ENCODE data around the gene DVL1.

The DVL1 gene

DNA sequence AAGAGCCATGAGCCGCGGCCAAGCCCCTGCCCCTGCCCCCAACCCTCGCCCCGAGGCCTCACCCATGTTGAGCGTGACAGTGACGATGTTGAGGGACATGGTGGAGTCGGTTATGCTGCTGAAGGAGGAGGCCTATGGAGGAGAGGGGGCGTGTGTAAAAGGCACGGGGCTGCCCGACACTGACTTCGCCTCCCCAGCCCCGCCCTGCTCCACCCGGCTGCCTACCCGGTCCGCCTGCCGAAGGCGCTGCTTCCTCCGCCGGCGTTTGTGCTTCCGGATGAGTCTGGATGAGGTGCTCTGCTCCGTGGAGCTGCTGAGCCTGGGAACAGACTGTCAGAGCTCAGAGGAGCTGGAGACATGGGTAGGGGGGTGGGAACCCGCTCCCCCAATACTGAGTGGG is 9.0 kb downstream of the DVL1 start:
- DNase-seq, result no peak

DNA sequence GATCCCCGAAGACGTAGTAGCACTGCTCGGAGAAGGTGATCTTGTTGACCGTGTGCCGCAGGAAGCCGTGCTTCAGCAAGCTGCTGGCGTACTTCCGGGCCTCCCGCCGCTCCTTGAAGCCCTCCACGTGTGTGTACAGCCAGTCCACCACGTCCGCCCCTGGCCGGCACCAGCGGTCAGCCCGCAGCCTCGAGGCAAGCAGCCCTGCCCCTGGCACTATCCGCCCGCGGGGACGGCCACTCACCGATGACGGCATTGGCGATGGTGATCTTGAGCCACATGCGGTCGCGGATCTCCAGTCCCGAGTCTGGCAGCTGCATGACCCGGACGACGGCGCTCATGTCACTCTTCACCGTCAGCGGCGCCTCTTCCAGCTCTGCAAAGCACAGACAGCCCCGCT is 10.9 kb downstream of the DVL1 start:
- DNase-seq, result no peak

DNA sequence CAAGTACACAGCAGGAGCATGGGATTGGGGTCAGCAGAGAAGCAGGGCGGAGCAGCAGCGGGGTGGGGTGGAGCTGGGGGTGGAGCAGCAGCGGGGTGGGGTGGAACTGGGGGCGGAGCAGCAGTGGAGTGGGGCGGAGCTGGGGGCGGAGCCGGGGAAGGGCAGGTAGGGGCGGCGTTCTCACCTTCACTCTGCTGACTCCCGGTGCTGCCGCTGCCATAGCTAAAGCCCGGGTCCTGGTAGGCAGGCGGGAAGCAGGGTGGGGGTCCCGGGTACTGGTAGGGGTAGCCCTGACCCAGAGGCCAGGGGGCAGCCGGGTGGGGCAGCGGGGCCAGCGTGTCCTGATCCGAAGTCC is 11.4 kb downstream of the DVL1 start:
- no peak for DNase-seq

DNA sequence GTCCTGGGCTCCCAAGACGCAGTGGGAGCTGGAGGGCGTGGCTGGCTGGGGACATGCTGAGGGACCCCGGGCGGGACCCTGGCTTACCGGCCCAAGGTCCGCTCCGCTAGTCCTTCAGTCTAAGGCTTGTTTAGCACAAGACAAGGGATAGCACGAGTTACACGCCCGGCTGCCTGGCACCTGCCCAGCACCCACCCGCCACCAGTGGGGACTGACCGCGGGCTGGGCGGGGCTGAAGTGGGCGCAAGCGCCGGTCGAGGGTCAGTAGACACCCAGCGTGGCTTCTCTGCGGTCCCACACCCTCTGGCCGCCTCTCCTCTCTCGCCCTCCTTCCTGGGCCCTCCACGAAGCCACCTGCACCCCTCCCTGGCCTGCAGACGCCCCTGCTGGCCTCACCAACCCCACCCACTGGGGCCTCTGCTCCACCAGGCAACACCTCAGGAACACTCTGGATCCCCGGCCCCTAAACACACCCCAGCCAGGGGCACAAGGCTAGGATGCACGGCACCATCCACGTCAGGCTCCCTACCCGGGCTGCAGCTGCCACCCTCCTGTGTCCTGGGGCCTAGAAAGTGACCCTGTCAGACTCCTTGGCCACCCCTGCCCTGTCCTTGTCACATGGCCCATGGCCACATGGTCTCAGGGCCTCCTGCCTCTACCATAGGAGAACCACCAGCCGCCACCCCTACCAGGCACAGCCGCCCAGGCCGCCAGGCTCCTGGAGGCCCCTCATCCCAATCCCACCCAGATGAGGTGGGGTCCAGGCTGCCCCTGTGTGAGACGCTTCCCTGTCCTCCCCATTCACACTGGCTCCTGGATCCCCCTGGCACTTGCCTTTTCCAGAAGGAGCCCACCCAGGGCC is 12.1 kb downstream of the DVL1 start:
- no peak for DNase-seq

DNA sequence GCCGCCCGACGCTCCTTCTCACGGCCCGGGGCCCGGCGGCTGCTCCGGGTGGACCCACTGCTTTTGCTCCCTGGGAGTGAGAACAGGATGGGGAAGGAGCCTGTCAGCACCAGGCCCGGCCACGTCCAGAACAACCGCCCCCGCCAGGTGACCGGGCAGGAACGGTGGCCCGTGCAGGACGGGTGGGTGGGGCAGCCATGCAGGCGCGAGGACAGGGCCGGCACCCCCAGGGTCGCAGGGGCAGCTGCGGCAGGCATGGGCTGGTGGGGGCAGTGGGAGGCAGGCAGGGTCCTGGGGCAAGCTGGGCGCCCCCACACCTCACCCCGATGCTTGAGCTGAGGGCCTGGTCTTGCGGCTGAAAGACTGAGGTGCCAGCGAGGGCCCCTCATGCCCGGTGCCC is 12.8 kb downstream of the DVL1 start:
- DNase-seq, result no peak

DNA sequence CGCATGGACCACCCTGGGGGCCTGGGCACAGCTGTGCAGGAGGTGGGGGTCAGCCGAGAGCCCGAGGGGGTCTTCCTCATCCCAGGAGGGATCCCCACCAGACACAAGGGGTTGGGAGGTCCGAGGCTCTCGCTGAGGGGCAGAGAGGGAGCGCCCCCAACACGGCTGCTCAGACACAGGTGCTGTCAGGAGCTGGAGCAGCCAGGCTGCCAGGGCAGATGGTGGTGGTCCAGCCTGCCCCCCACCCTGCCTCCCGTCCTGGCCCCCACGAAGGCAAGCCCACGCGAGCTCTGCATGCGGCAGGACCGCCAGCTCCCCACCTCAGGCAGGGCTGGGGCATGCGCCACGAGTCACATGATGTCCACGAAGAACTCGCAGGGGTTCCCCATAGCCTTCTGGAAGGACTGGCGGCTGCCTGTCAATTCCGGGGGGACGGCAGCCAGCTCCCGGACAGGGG is 13.4 kb downstream of the DVL1 start:
- DNase-seq, result no peak

DNA sequence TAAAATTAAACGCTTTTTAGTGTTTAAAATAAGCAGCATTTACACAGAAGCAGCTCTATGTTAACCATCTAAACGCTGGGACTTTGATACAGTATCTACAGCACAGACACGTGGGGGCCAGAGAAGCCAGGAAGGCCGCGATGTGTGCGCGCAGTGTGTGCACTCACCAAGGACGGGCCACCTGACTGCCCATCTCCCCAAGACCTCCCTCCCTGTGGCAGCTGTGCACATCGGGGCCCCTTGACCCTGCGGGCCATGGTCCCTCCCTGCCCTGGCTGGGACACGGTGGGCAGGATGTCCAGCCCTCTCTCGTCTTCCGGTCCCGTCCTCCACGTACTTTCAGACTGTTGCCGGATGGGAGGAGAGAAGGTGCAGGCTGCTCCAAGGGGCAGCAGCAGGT is 13.9 kb downstream of the DVL1 start:
- DNase-seq, result no peak

DNA sequence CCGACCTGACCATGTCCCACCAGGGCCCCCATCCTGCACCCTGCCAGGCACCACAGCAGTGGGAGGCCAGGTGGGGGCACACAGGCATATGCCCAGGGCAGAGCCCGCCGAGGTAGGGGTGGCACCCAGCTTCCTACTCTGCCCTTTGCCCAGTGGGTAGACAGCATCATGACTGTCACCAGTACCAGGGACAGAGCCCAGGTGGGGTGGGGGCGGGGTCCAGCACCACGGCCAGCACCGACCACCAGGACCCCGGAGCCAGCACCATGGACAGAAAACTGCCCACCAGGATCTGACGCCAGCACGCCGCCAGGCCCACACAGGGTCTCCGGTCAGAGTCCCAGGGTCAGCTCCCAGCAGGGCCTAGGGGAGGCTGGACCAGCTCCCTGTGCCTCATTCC is 14.4 kb downstream of the DVL1 start:
- DNase-seq, result no peak

DNA sequence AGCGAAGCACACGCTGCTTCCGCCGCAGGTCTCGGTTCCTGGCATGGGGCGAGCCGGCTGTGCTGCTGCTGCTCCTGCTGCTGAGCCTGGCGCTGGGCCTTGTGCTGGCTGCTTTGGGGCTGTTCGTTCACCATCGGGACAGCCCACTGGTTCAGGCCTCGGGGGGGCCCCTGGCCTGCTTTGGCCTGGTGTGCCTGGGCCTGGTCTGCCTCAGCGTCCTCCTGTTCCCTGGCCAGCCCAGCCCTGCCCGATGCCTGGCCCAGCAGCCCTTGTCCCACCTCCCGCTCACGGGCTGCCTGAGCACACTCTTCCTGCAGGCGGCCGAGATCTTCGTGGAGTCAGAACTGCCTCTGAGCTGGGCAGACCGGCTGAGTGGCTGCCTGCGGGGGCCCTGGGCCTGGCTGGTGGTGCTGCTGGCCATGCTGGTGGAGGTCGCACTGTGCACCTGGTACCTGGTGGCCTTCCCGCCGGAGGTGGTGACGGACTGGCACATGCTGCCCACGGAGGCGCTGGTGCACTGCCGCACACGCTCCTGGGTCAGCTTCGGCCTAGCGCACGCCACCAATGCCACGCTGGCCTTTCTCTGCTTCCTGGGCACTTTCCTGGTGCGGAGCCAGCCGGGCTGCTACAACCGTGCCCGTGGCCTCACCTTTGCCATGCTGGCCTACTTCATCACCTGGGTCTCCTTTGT is 15.5 kb downstream of the DVL1 start:
- DNase-seq, result no peak

DNA sequence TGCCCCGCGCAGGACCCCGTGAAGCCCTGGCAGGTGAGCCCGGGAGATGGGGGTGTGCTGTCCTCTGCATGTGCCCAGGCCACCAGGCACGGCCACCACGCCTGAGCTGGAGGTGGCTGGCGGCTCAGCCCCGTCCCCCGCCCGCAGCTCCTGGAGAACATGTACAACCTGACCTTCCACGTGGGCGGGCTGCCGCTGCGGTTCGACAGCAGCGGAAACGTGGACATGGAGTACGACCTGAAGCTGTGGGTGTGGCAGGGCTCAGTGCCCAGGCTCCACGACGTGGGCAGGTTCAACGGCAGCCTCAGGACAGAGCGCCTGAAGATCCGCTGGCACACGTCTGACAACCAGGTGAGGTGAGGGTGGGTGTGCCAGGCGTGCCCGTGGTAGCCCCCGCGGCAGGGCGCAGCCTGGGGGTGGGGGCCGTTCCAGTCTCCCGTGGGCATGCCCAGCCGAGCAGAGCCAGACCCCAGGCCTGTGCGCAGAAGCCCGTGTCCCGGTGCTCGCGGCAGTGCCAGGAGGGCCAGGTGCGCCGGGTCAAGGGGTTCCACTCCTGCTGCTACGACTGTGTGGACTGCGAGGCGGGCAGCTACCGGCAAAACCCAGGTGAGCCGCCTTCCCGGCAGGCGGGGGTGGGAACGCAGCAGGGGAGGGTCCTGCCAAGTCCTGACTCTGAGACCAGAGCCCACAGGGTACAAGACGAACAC is 16.3 kb downstream of the DVL1 start:
- DNase-seq, result no peak

DNA sequence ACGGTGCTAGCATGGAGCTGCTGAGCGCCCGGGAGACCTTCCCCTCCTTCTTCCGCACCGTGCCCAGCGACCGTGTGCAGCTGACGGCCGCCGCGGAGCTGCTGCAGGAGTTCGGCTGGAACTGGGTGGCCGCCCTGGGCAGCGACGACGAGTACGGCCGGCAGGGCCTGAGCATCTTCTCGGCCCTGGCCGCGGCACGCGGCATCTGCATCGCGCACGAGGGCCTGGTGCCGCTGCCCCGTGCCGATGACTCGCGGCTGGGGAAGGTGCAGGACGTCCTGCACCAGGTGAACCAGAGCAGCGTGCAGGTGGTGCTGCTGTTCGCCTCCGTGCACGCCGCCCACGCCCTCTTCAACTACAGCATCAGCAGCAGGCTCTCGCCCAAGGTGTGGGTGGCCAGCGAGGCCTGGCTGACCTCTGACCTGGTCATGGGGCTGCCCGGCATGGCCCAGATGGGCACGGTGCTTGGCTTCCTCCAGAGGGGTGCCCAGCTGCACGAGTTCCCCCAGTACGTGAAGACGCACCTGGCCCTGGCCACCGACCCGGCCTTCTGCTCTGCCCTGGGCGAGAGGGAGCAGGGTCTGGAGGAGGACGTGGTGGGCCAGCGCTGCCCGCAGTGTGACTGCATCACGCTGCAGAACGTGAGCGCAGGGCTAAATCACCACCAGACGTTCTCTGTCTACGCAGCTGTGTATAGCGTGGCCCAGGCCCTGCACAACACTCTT is 17.0 kb downstream of the DVL1 start:
- no peak for DNase-seq

DNA sequence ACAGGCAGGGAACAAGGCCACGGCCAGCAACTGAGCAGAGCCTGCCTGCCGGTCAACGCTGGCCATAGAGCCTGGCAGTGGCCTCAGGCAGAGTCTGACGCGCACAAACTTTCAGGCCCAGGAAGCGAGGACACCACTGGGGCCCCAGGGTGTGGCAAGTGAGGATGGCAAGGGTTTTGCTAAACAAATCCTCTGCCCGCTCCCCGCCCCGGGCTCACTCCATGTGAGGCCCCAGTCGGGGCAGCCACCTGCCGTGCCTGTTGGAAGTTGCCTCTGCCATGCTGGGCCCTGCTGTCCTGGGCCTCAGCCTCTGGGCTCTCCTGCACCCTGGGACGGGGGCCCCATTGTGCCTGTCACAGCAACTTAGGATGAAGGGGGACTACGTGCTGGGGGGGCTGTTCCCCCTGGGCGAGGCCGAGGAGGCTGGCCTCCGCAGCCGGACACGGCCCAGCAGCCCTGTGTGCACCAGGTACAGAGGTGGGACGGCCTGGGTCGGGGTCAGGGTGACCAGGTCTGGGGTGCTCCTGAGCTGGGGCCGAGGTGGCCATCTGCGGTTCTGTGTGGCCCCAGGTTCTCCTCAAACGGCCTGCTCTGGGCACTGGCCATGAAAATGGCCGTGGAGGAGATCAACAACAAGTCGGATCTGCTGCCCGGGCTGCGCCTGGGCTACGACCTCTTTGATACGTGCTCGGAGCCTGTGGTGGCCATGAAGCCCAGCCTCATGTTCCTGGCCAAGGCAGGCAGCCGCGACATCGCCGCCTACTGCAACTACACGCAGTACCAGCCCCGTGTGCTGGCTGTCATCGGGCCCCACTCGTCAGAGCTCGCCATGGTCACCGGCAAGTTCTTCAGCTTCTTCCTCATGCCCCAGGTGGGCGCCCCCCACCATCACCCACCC is 17.9 kb downstream of the DVL1 start, which contains the start of gene TAS1R3:
Gene TAS1R3, plus strand, starts transcription at position 213 of the 898 bp plus-strand sequence. Its CDS starts 66 bp downstream, at position 279.
- DNase-seq, result no peak

DNA sequence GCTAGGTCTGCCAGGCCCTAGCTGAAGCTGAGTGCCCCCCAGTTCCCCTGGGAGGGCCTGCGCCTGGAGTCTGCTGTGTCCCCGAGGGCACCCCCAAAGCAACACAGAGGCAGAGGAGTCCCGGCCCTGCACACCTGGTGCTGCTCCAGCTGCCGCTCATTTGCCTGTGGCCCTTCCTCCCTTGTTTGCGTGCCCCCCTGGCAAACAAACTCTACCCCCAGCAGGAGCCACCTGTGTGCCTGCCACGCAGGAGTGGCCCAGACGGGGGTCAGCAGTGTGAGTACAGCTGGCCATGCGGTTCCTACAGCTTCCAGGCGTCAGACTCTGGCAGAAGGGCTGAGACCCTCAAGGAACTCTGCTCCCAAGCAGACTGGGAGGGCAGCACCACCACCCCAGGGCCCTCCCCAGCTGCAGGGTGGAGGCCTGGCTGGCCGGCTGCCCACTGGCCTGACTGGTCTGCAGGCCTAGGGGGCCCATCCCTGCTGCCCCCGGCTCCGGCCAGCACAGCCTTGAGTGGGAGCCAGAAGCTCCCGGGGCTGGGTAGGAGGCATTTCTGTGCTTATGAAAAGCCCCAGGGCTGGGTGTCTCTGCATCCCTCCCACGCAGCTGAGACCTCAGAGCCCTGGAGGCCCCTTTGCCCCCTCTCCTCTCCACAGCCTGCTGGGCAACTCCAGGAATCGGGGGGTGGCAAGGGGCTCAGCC is 18.7 kb downstream of the DVL1 start:
- DNase-seq, result no peak

DNA sequence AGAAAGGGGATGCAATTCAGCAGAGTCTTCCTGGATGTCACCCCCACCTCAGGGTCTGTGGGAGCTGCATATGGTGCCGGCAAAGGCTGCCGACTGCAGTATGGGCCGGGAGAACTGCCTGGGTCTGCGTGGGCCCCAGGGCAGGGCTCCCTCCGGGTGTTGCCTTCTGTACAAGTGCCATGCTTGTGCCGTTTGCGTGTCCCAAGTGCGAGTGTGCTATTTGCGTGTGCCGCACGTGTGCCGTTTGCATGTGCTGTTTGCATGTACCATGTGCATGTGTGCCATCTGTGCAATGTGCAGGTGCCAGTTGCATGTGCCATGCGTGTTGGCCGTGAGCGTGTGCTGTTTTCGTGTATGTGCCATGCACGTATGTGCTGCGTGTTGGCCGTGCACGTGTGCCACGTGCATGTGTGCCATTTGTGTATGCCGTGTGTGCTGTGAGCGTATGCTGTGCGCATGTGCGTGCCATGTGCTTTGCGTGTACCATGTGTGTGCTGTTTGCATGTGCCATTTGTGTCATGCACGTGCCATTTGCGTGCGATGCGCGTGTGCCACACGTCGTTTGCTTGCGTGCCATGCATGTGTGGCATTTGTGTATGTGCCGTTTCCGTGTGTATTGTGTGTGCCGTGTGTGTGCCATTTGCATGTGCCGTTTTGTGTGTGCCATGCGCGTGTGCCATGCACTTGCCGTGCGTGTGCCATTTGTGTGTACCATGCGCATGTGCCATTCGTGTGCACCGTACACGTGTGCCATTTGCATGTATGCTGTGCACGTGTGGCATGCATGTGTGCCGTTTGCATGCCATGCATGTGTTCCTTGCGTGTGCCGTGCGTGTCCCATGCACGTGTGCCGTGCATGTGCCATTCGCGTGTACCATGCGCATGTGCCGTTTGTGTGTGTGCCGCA is 19.7 kb downstream of the DVL1 start:
- DNase-seq, result no peak

DNA sequence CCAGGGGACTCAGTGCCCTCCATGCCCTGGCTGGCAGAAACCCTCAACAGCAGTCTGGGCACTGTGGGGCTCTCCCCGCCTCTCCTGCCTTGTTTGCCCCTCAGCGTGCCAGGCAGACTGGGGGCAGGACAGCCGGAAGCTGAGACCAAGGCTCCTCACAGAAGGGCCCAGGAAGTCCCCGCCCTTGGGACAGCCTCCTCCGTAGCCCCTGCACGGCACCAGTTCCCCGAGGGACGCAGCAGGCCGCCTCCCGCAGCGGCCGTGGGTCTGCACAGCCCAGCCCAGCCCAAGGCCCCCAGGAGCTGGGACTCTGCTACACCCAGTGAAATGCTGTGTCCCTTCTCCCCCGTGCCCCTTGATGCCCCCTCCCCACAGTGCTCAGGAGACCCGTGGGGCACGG is 21.0 kb downstream of the DVL1 start:
- DNase-seq, result no peak

DNA sequence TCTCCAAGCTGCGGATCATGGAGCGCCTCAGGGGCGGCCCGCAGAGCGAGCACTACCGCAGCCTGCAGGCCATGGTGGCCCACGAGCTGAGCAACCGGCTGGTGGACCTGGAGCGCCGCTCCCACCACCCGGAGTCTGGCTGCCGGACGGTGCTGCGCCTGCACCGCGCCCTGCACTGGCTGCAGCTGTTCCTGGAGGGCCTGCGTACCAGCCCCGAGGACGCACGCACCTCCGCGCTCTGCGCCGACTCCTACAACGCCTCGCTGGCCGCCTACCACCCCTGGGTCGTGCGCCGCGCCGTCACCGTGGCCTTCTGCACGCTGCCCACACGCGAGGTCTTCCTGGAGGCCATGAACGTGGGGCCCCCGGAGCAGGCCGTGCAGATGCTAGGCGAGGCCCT is 21.9 kb downstream of the DVL1 start:
- DNase-seq, result no peak

DNA sequence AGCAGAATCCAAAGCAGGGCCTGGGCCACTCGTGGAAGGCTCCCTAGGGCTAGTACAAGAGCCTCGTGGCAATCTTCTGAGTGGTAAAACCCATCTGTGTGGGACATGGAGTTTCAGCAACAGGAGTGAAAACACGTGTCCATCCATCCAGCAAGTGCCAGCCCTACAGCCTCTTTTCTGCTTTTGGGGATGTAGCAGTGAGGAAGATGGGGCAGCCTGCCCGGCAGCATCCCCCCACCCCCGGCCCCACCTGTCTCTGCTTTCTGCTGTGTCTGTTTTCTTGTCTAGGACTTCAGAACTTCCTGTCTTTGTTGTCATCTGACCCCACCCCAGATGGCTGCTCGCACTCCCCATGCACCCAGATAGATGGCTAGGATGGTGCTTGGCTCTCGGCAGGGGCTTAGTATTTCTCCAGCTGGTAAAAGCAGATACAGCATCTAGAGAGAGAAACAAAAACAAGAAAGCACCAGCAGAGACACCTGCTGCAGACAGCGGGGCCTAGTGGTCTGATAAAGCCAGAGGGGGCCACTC is 23.1 kb downstream of the DVL1 start:
- no peak for DNase-seq

DNA sequence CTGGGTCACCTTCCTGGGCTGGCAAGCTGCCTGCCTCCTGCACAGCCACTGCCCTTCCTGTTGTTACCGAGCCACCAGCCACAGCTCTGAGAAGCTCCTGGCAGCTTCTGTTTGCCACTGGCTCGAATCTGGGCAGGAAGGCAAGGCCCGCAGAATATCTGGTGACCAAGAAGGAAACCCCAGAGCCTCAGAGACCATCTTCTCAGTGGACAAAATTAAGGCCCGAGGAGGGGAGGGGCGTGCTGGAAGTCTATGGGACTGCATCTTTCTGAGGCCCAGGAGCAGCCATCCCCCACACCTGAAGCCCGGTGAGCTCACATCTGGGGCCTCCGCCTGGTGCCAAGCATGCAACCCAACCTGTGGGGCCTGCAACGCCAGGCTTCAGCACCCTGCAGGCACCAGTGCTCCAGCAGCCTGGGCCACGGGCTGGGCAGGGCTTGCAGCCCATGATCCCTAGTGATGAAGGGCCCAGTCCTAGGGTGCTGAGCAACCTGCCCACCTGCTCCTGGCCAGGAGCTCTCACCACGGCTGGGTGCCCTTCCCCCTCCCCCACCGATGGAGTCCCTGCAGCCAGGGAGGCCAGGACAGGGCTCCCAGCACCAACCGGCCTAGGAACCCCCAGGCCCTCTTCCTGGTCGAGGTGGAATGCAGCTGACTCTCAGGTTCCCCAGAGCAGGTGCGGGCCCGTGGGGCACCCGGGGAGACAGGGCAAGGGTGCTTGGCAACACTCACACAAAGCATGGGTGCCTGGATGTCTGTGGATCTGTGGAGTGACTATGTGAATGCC is 23.7 kb downstream of the DVL1 start:
- no peak for DNase-seq
